ENCODE results near the gene LCN15. TPM values are rescaled to one million over a fixed set of nuclear protein-coding genes. Genes with fewer than 3 reads are reported as not detected.

Gene LCN15
- total and polyA plus RNA-seq, 2 experiments from 2014 or later = 0.76 to 0.90 TPM

- Mint-ChIP-seq H3K27ac (no peak overlapping the region), H3K9me3 (no peaks in the 10 kb centered on the region; the same call in 2 of the 3 replicates), H3K27me3 (ENCODE audit: insufficient read depth, low read depth, poor library complexity) (peaks cover 14% of the 10 kb centered on the region), H3K4me1 (peaks cover 2% of the 10 kb centered on the region; the same call in 1 of the 3 replicates), H3K36me3 (ENCODE audit: low read depth) (no peaks in the 10 kb centered on the region), H3K4me3 (no peak overlapping the region)
- H3K79me2 ChIP-seq (replicated peaks; ENCODE audit: insufficient read depth) = no peaks in the 10 kb centered on the region
- H3K4me3 ChIP-seq = no peak overlapping the region
- no peaks in the 10 kb centered on the region for H4K20me1 ChIP-seq (replicated peaks; ENCODE audit: insufficient read depth)
- H2AFZ ChIP-seq = no peak overlapping the region
- no peaks in the 10 kb centered on the region for H3K4me1 ChIP-seq (ENCODE audit: insufficient read depth)
- no peaks in the 10 kb centered on the region for H3F3A ChIP-seq (replicated peaks; ENCODE audit: low read depth)
- ATAC-seq (no peak), DNase-seq (ENCODE audit: low spot score) (no peak)
- no peaks in the 10 kb centered on the region for H3K36me3 ChIP-seq (ENCODE audit: insufficient read depth)
- H3K27me3 ChIP-seq (ENCODE audit: insufficient read depth) = no peaks in the 10 kb centered on the region
- no peak overlapping the region for H3K4me2 ChIP-seq
- no peaks in the 10 kb centered on the region for H3K9me2 ChIP-seq (ENCODE audit: insufficient read depth)
- H3K27ac ChIP-seq (ENCODE audit: low read depth) = no peak overlapping the region
- TF ChIP-seq, protein P1, sequence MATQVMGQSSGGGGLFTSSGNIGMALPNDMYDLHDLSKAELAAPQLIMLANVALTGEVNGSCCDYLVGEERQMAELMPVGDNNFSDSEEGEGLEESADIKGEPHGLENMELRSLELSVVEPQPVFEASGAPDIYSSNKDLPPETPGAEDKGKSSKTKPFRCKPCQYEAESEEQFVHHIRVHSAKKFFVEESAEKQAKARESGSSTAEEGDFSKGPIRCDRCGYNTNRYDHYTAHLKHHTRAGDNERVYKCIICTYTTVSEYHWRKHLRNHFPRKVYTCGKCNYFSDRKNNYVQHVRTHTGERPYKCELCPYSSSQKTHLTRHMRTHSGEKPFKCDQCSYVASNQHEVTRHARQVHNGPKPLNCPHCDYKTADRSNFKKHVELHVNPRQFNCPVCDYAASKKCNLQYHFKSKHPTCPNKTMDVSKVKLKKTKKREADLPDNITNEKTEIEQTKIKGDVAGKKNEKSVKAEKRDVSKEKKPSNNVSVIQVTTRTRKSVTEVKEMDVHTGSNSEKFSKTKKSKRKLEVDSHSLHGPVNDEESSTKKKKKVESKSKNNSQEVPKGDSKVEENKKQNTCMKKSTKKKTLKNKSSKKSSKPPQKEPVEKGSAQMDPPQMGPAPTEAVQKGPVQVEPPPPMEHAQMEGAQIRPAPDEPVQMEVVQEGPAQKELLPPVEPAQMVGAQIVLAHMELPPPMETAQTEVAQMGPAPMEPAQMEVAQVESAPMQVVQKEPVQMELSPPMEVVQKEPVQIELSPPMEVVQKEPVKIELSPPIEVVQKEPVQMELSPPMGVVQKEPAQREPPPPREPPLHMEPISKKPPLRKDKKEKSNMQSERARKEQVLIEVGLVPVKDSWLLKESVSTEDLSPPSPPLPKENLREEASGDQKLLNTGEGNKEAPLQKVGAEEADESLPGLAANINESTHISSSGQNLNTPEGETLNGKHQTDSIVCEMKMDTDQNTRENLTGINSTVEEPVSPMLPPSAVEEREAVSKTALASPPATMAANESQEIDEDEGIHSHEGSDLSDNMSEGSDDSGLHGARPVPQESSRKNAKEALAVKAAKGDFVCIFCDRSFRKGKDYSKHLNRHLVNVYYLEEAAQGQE (IDR thresholded peaks at IDR 0.05; ENCODE audit: unreplicated experiment) = no peak
Observed at GRCh38 chr9:136739509-136739908, 24.8 kb downstream of the LCN15 start.

- Mint-ChIP-seq H3K9me3 (no peaks in the 10 kb centered on the region; the same call in 2 of the 3 replicates), H3K4me1 (peaks cover 2% of the 10 kb centered on the region; the same call in 1 of the 3 replicates), H3K27ac (no peak overlapping the region), H3K36me3 (ENCODE audit: low read depth) (no peaks in the 10 kb centered on the region), H3K4me3 (no peak overlapping the region), H3K27me3 (ENCODE audit: insufficient read depth, low read depth, poor library complexity) (peaks cover 14% of the 10 kb centered on the region)
- H3K36me3 ChIP-seq (ENCODE audit: insufficient read depth) = no peaks in the 10 kb centered on the region
- no peaks in the 10 kb centered on the region for H3K27me3 ChIP-seq (ENCODE audit: insufficient read depth)
- H2AFZ ChIP-seq = no peak overlapping the region
- no peak overlapping the region for H3K4me2 ChIP-seq
- no peaks in the 10 kb centered on the region for H3F3A ChIP-seq (replicated peaks; ENCODE audit: low read depth)
- no peaks in the 10 kb centered on the region for H3K9me2 ChIP-seq (ENCODE audit: insufficient read depth)
- H3K4me3 ChIP-seq = no peak overlapping the region
- no peaks in the 10 kb centered on the region for H3K4me1 ChIP-seq (ENCODE audit: insufficient read depth)
- no peak overlapping the region for H3K27ac ChIP-seq (ENCODE audit: low read depth)
- DNase-seq (ENCODE audit: low spot score) = no peak
- no peak for ATAC-seq
- H3K79me2 ChIP-seq (replicated peaks; ENCODE audit: insufficient read depth) = no peaks in the 10 kb centered on the region
- TF ChIP-seq ZNF331 (CRISPR knock-in tag; IDR thresholded peaks at IDR 0.05; ENCODE audit: low read depth) (no peak), ZNF114 (CRISPR knock-in tag; IDR thresholded peaks at IDR 0.05) (no peak), CREB1 (CRISPR knock-in tag; IDR thresholded peaks at IDR 0.05; ENCODE audit: low read depth) (no peak), JUNB (IDR thresholded peaks at IDR 0.05; ENCODE audit: unreplicated experiment) (no peak)
- TF ChIP-seq, protein P2, sequence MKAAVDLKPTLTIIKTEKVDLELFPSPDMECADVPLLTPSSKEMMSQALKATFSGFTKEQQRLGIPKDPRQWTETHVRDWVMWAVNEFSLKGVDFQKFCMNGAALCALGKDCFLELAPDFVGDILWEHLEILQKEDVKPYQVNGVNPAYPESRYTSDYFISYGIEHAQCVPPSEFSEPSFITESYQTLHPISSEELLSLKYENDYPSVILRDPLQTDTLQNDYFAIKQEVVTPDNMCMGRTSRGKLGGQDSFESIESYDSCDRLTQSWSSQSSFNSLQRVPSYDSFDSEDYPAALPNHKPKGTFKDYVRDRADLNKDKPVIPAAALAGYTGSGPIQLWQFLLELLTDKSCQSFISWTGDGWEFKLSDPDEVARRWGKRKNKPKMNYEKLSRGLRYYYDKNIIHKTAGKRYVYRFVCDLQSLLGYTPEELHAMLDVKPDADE (IDR thresholded peaks at IDR 0.05) = no peak
- no peaks in the 10 kb centered on the region for H4K20me1 ChIP-seq (replicated peaks; ENCODE audit: insufficient read depth)
Observed at GRCh38 chr9:136738960-136739359, 25.4 kb downstream of the LCN15 start.
